Activated T-cell treated with anti-CD3 and anti-CD28 coated beads for 4 hours (primary cell): ENCODE measurements around the gene GTF2IRD1.
"Not testable (repeated sequence)": the region's sequence is repeated elsewhere in the genome, so short reads cannot be mapped to it uniquely, and the experiment has no call there.

Experiments used
- DNase-seq: peaks from one replicate; pipeline ENCODE4 v3.0.0-alpha.2; 2020

The GTF2IRD1 gene

GRCh38 chr7:74453322-74454011, at the start of gene GTF2IRD1:
GTF2IRD1 (plus strand) TSS chr7:74453906; CDS start chr7:74508081, 54,175 bp downstream.
- DNase-seq: peak; percentile 8

- DNase-seq: no peak
Observed at GRCh38 chr7:74404388-74404700, 49.4 kb upstream of the GTF2IRD1 start.

GRCh38 chr7:74404741-74405140, 49.0 kb upstream of the GTF2IRD1 start:
- DNase-seq: no peak

- DNase-seq: no peak
Observed at GRCh38 chr7:74405191-74405898, 48.4 kb upstream of the GTF2IRD1 start.

GRCh38 chr7:74405899-74406512, 47.7 kb upstream of the GTF2IRD1 start:
- DNase-seq: no peak

- no peak for DNase-seq
Observed at GRCh38 chr7:74407958-74408357, 45.7 kb upstream of the GTF2IRD1 start.

- DNase-seq: no peak
Observed at GRCh38 chr7:74409571-74409970, 44.1 kb upstream of the GTF2IRD1 start.

- DNase-seq: no peak
Observed at GRCh38 chr7:74410772-74411171, 42.9 kb upstream of the GTF2IRD1 start.

GRCh38 chr7:74411571-74411970, 42.1 kb upstream of the GTF2IRD1 start:
- not testable (repeated sequence) for DNase-seq

- DNase-seq: no peak
Observed at GRCh38 chr7:74412056-74412455, 41.6 kb upstream of the GTF2IRD1 start.

GRCh38 chr7:74412603-74413002, 41.1 kb upstream of the GTF2IRD1 start:
- DNase-seq: no peak

GRCh38 chr7:74414595-74415333, 38.9 kb upstream of the GTF2IRD1 start:
- not testable (repeated sequence) for DNase-seq

GRCh38 chr7:74417419-74417971, 36.2 kb upstream of the GTF2IRD1 start:
- DNase-seq: peak; percentile 45

- no peak for DNase-seq
Observed at GRCh38 chr7:74418076-74418475, 35.6 kb upstream of the GTF2IRD1 start.

GRCh38 chr7:74418538-74418937, 35.2 kb upstream of the GTF2IRD1 start:
- DNase-seq: no peak

GRCh38 chr7:74419232-74419631, 34.5 kb upstream of the GTF2IRD1 start:
- not testable (repeated sequence) for DNase-seq

GRCh38 chr7:74420006-74420405, 33.7 kb upstream of the GTF2IRD1 start:
- no peak for DNase-seq

GRCh38 chr7:74424291-74424880, 29.3 kb upstream of the GTF2IRD1 start:
- DNase-seq: no peak

- no peak for DNase-seq
Observed at GRCh38 chr7:74428023-74428422, 25.7 kb upstream of the GTF2IRD1 start.

GRCh38 chr7:74429153-74429747, 24.5 kb upstream of the GTF2IRD1 start:
- DNase-seq: no peak

GRCh38 chr7:74430409-74430808, 23.3 kb upstream of the GTF2IRD1 start:
- DNase-seq: not testable (repeated sequence)

- DNase-seq: no peak
Observed at GRCh38 chr7:74430961-74431466, 22.7 kb upstream of the GTF2IRD1 start.
